Measurements from ENCODE around the gene PSMC3IP. TPM values are rescaled to one million over a fixed set of nuclear protein-coding genes. Genes with fewer than 3 reads are reported as not detected.
"Not testable (repeated sequence)": the region's sequence is repeated elsewhere in the genome, so short reads cannot be mapped to it uniquely, and the experiment has no call there.

Gene PSMC3IP
- polyA plus RNA-seq, 1 donor from 2014 or later = 22.5 TPM

GRCh38 chr17:42609814-42610801, 32.6 kb upstream of the PSMC3IP start:
- not testable (repeated sequence) for H3K36me3 ChIP-seq (ENCODE audit: insufficient read depth, low read length); H3F3A ChIP-seq (ENCODE audit: insufficient read depth, low read length, poor library complexity, severe bottlenecking); H3K27me3 ChIP-seq (ENCODE audit: insufficient read depth, low read depth, low read length); H3K9me3 ChIP-seq (ENCODE audit: low read length); H4K20me1 ChIP-seq (ENCODE audit: insufficient read depth); H3K9me2 ChIP-seq (ENCODE audit: insufficient read depth, low read length)
- peak overlapping the region; percentile 76 for H3K9ac ChIP-seq (ENCODE audit: low read length)
- H2AFZ ChIP-seq (ENCODE audit: low read depth, low read length) = peak overlapping the region; percentile 52
- H3K27ac ChIP-seq (ENCODE audit: low read length) = peak overlapping the region; percentile 67
- peak overlapping the region; percentile 78 for H3K4me3 ChIP-seq (ENCODE audit: low read length)
- peaks cover 37% of the 10 kb centered on the region for H3K79me2 ChIP-seq (replicated peaks; ENCODE audit: insufficient read depth, low read length)
- peak overlapping the region; percentile 55 for H3K4me2 ChIP-seq (ENCODE audit: low read length)
- TF ChIP-seq MXI1 (conservative IDR thresholded peaks at IDR 0.05; ENCODE audit: poor library complexity, severe bottlenecking) = peak; percentile 9

- Histone ChIP-seq H3K4me2 (ENCODE audit: low read length) (peak within 1 kb of the TSS; percentile 98), H3F3A (ENCODE audit: insufficient read depth, low read length, poor library complexity, severe bottlenecking) (no peaks in the 10 kb centered on the region), H4K20me1 (ENCODE audit: insufficient read depth) (no peaks in the 10 kb centered on the region), H3K79me2 (replicated peaks; ENCODE audit: insufficient read depth, low read length) (peaks cover 44% of the 10 kb centered on the region), H3K27ac (ENCODE audit: low read length) (peak within 1 kb of the TSS; percentile 90), H3K9me3 (ENCODE audit: low read length) (no peaks in the 10 kb centered on the region), H3K27me3 (ENCODE audit: insufficient read depth, low read depth, low read length) (no peaks in the 10 kb centered on the region), H3K4me3 (ENCODE audit: low read length) (peak within 1 kb of the TSS; percentile 78), H3K36me3 (ENCODE audit: insufficient read depth, low read length) (no peaks in the 10 kb centered on the region), H3K9ac (ENCODE audit: low read length) (peak within 1 kb of the TSS; percentile 95), H2AFZ (ENCODE audit: low read depth, low read length) (peak within 1 kb of the TSS; percentile 58), H3K9me2 (ENCODE audit: insufficient read depth, low read length) (no peaks in the 10 kb centered on the region)
- TF ChIP-seq EZH2 (IDR thresholded peaks at IDR 0.05; ENCODE audit: borderline replicate concordance, insufficient read depth, low read length, poor library complexity, severe bottlenecking) (no peak), RAD21 (conservative IDR thresholded peaks at IDR 0.05) (peak; percentile 24), CTCF (IDR thresholded peaks at IDR 0.05; ENCODE audit: poor library complexity, severe bottlenecking) (peak; percentile 44), POLR2AphosphoS5 (IDR thresholded peaks at IDR 0.05) (peak; percentile 89), REST (IDR thresholded peaks at IDR 0.05; ENCODE audit: borderline replicate concordance) (peak; percentile 93), MXI1 (conservative IDR thresholded peaks at IDR 0.05; ENCODE audit: poor library complexity, severe bottlenecking) (peak; percentile 90), EP300 (conservative IDR thresholded peaks at IDR 0.05; ENCODE audit: poor library complexity, severe bottlenecking) (no peak), SMC3 (conservative IDR thresholded peaks at IDR 0.05; ENCODE audit: poor library complexity) (peak; percentile 52), TAF1 (IDR thresholded peaks at IDR 0.05; ENCODE audit: low read depth) (peak; percentile 85)
These were observed 31.8 kb upstream of the PSMC3IP start, which contains the start of the genes RETREG3 and TUBG1 for GRCh38 chr17:42609182-42609813. Gene RETREG3 (minus strand): TSS chr17:42609374. CDS start chr17:42609324, 50 bp downstream. Gene TUBG1 (plus strand): TSS chr17:42609683. CDS start chr17:42609738, 55 bp downstream.
